OCI-LY3 (cell line): ENCODE results near the gene KCNA2.

Experiments used
- H2AFZ ChIP-seq: fragments of 200-600, 300-600 bp; shearing (Covaris generic); 2 replicates; pipeline ENCODE4 v1.6.0; 2014; ENCODE audit warnings: antibody characterized with exemption, low read depth, low read length
- H3K27ac ChIP-seq: fragments of 200-600, 300-600 bp; sonication (generic); 2 replicates; pipeline ENCODE4 v1.5.1; 2014; ENCODE audit warnings: mild to moderate bottlenecking, low read length, moderate library complexity, mixed read lengths
- H3K27me3 ChIP-seq: fragments of 200-600, 300-600 bp; sonication (generic); 2 replicates; pipeline ENCODE4 v1.6.1; 2014; ENCODE audit warnings: low read depth, low read length, mixed read lengths
- H3K36me3 ChIP-seq: fragments of 200-600, 300-600 bp; sonication (generic); replicated peaks from 2 replicates; pipeline ENCODE3; 2014; ENCODE audit warnings: low read depth, low read length, mixed read lengths
- H3K4me1 ChIP-seq: fragments of 300-600, 200-600 bp; sonication (generic); 2 replicates; pipeline ENCODE4 v1.6.1; 2014; ENCODE audit warnings: low read length, mixed read lengths
- H3K4me2 ChIP-seq: fragments of 200-600, 300-600 bp; sonication (generic); 2 replicates; pipeline ENCODE4 v1.6.1; 2014; ENCODE audit warnings: low read length, mixed read lengths
- H3K4me3 ChIP-seq: fragments of 300-600, 200-600 bp; sonication (generic); 2 replicates; pipeline ENCODE4 v1.5.1; 2014; ENCODE audit warnings: antibody characterized with exemption, mild to moderate bottlenecking, low read length, moderate library complexity
- H3K79me2 ChIP-seq: fragments of 300-600, 200-600 bp; shearing (Covaris generic); 2 replicates; pipeline ENCODE4 v1.6.1; 2014; ENCODE audit warnings: mild to moderate bottlenecking, low read length, mixed read lengths
- H3K9ac ChIP-seq: fragments of 300-600, 200-600 bp; shearing (Covaris generic); 2 replicates; pipeline ENCODE4 v1.6.0; 2014; ENCODE audit warnings: mild to moderate bottlenecking, low read length, moderate library complexity
- H3K9me3 ChIP-seq: fragments of 200-600, 300-600 bp; shearing (Covaris generic); 2 replicates; pipeline ENCODE4 v1.6.1; 2014; ENCODE audit warnings: low read length, mixed read lengths; ENCODE audit not compliant: insufficient read depth
- H4K20me1 ChIP-seq: fragments of 200-600, 300-600 bp; sonication (generic); 2 replicates; pipeline ENCODE4 v1.6.1; 2016; ENCODE audit warnings: low read length, mixed read lengths; ENCODE audit not compliant: insufficient read depth
- EZH2phosphoT487 ChIP-seq: fragments of 200-600 bp; shearing (Covaris generic); IDR thresholded peaks from 2 replicates; pipeline ENCODE4 v1.6.1; 2018; ENCODE audit warnings: antibody characterized with exemption, mixed run types, low read depth
- TF ChIP-seq, protein P1 (sequence below): fragments of 200-600, 300-600 bp; sonication (generic); IDR thresholded peaks from 2 replicates; pipeline ENCODE4 v1.5.1; 2014; ENCODE audit warnings: antibody characterized with exemption, low read length, low read depth

KCNA2 gene

GRCh38 chr1:110602466-110602865, 3.7 kb downstream of the KCNA2 start:
- Histone ChIP-seq H3K27me3 (peaks cover 5% of the 10 kb centered on the region), H3K9ac (no peak overlapping the region), H4K20me1 (no peaks in the 10 kb centered on the region), H3K27ac (no peak overlapping the region), H3K9me3 (no peaks in the 10 kb centered on the region), H3K36me3 (no peaks in the 10 kb centered on the region), H2AFZ (no peak overlapping the region), H3K79me2 (no peaks in the 10 kb centered on the region), H3K4me3 (no peak overlapping the region), H3K4me1 (no peaks in the 10 kb centered on the region), H3K4me2 (no peak overlapping the region)
- TF ChIP-seq, protein P1, sequence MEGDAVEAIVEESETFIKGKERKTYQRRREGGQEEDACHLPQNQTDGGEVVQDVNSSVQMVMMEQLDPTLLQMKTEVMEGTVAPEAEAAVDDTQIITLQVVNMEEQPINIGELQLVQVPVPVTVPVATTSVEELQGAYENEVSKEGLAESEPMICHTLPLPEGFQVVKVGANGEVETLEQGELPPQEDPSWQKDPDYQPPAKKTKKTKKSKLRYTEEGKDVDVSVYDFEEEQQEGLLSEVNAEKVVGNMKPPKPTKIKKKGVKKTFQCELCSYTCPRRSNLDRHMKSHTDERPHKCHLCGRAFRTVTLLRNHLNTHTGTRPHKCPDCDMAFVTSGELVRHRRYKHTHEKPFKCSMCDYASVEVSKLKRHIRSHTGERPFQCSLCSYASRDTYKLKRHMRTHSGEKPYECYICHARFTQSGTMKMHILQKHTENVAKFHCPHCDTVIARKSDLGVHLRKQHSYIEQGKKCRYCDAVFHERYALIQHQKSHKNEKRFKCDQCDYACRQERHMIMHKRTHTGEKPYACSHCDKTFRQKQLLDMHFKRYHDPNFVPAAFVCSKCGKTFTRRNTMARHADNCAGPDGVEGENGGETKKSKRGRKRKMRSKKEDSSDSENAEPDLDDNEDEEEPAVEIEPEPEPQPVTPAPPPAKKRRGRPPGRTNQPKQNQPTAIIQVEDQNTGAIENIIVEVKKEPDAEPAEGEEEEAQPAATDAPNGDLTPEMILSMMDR, result no peak
- no peak for TF ChIP-seq EZH2phosphoT487

- TF ChIP-seq EZH2phosphoT487, result no peak
- TF ChIP-seq, protein P1, result no peak
- H3K27me3 ChIP-seq, result no peaks in the 10 kb centered on the region
- H3K4me3 ChIP-seq, result no peak overlapping the region
Measured at GRCh38 chr1:110601332-110601731, 4.8 kb downstream of the KCNA2 start.

DNA sequence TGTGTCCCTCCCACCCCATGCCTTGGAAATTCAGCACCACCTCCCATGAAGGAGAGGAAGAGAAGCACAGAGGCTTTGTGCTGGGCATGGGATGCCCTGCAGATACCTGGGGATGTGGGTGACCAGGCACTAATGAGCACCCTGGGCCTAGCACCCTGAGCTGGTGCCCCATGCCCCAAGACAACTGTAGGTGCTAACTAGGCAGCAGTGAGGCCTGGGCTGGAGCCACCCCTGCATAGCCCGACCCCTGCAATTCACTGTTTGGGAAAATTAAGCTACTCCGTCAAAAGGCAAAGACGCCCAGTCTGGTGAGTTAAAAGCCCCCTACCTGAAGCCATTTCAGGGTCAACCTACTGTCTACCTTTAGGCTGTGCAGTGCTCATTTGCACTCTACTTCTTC, 5.4 kb downstream of the KCNA2 start:
- no peaks in the 10 kb centered on the region for H3K4me1 ChIP-seq
- TF ChIP-seq, protein P1, result no peak
- no peak for TF ChIP-seq EZH2phosphoT487
- H3K9ac ChIP-seq, result no peak overlapping the region
- no peak overlapping the region for H3K27ac ChIP-seq
- H4K20me1 ChIP-seq, result no peaks in the 10 kb centered on the region
- H3K4me2 ChIP-seq, result no peak overlapping the region
- H2AFZ ChIP-seq, result no peak overlapping the region
- no peaks in the 10 kb centered on the region for H3K27me3 ChIP-seq
- H3K9me3 ChIP-seq, result no peaks in the 10 kb centered on the region
- no peaks in the 10 kb centered on the region for H3K79me2 ChIP-seq
- no peaks in the 10 kb centered on the region for H3K36me3 ChIP-seq
- no peak overlapping the region for H3K4me3 ChIP-seq

More at GRCh38 chr1:110601332-110601731, 4.8 kb downstream of the KCNA2 start:
- Histone ChIP-seq H3K9ac (no peak overlapping the region), H4K20me1 (no peaks in the 10 kb centered on the region), H3K4me1 (no peaks in the 10 kb centered on the region), H3K79me2 (no peaks in the 10 kb centered on the region), H3K9me3 (no peaks in the 10 kb centered on the region), H2AFZ (no peak overlapping the region), H3K36me3 (no peaks in the 10 kb centered on the region), H3K27ac (no peak overlapping the region), H3K4me2 (no peak overlapping the region)

DNA sequence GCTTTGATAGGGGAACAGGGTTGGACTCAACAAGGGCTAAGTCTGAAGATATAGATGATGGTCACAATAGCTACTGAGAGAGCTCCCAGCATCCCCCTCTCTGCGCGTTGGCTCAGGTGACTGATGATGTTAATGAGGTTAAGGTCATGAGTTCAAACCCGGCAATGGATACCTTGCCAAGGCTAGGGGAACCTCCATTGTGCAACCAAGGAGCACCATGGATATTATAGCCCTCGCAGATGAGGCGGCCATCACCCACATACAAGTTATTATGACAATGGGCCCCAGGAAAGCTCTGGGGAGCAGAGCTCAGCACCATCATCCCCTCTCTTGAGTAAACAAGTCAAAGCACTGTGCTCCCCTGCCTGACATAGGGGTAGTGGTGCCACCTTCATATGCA, 8.2 kb downstream of the KCNA2 start:
- H2AFZ ChIP-seq, result no peak overlapping the region
- TF ChIP-seq, protein P1, result no peak
- no peak for TF ChIP-seq EZH2phosphoT487
- H3K4me1 ChIP-seq, result no peaks in the 10 kb centered on the region
- H3K36me3 ChIP-seq, result no peaks in the 10 kb centered on the region
- no peak overlapping the region for H3K4me2 ChIP-seq
- no peak overlapping the region for H3K4me3 ChIP-seq
- H3K27ac ChIP-seq, result no peak overlapping the region
- H4K20me1 ChIP-seq, result no peaks in the 10 kb centered on the region
- H3K9me3 ChIP-seq, result no peaks in the 10 kb centered on the region
- no peaks in the 10 kb centered on the region for H3K27me3 ChIP-seq
- H3K79me2 ChIP-seq, result no peaks in the 10 kb centered on the region
- H3K9ac ChIP-seq, result no peak overlapping the region
